Panc1 (cell line): ENCODE data around the gene TNFRSF18. TPM values are rescaled to one million over a fixed set of nuclear protein-coding genes. Genes with fewer than 3 reads are reported as not detected.
A peak's percentile ranks its signal among the peaks of the same experiment; 100 is the strongest.

ENCODE experiments used
- ATAC-seq: fragments of 200-7000 bp; cut with Tn5 transposase; 2 replicates; pipeline ENCODE4 v1.9.1; 2020; ENCODE audit warnings: mild to moderate bottlenecking, moderate library complexity
- BruUV-seq: library from RNA; stranded (reverse); fragments of 400-500 nt; replicated peaks from 2 replicates; lab custom pipeline; 2021; lab: Mats Ljungman, UMichigan
- CTCF ChIA-PET: fragments of 300-600 bp; sonication (Branson Sonifier 250); formaldehyde crosslinking; loops from one replicate; lab custom pipeline; 2022; ENCODE audit warnings: antibody characterized with exemption; lab: Charles Lee
- POLR2A ChIA-PET: fragments of 300-600 bp; sonication (Branson Sonifier 250); formaldehyde crosslinking; loops from one replicate; lab custom pipeline; 2022; ENCODE audit warnings: antibody characterized with exemption; lab: Charles Lee
- DNase-seq: peaks from one replicate; pipeline ENCODE4 v3.0.0-alpha.2; 2010; ENCODE audit warnings: low read depth, low spot score
- H3K27ac ChIP-seq: 2 replicates; pipeline ENCODE4 v1.5.1; 2011; ENCODE audit warnings: mild to moderate bottlenecking, low read length, inconsistent platforms
- H3K27me3 ChIP-seq: fragments of 200-500 bp; sonication (Bioruptor generic); 2 replicates; pipeline ENCODE4 v1.6.0; 2014; ENCODE audit warnings: low read length, inconsistent platforms; ENCODE audit not compliant: control insufficient read depth, insufficient read depth
- H3K36me3 ChIP-seq: fragments of 200-500 bp; sonication (Bioruptor generic); 2 replicates; pipeline ENCODE4 v1.5.1; 2014; ENCODE audit warnings: inconsistent platforms, mild to moderate bottlenecking, low read length, moderate library complexity; ENCODE audit not compliant: control insufficient read depth, insufficient read depth
- H3K4me1 ChIP-seq: 2 replicates; pipeline ENCODE4 v1.5.1; 2011; ENCODE audit warnings: inconsistent platforms, mild to moderate bottlenecking, low read length, moderate library complexity; ENCODE audit not compliant: control insufficient read depth, insufficient read depth
- H3K4me3 ChIP-seq, 2 experiments: 2 replicates each; pipeline ENCODE4 v1.5.1; 2011 to 2012; ENCODE audit warnings: low read depth in 2 of 2, low read length in 2 of 2, mild to moderate bottlenecking in 2 of 2, inconsistent platforms in 1 of 2, moderate library complexity in 1 of 2
- H3K9me3 ChIP-seq: fragments of 200-500 bp; sonication (Bioruptor generic); 2 replicates; pipeline ENCODE4 v1.5.1; 2014; ENCODE audit warnings: low read depth, mild to moderate bottlenecking, inconsistent platforms, low read length, moderate library complexity; ENCODE audit not compliant: control insufficient read depth, insufficient read depth
- POLR2AphosphoS5 ChIP-seq: IDR thresholded peaks from 2 replicates; pipeline ENCODE4 v1.6.1; 2012; ENCODE audit warnings: mild to moderate bottlenecking, low read depth, low read length, moderate library complexity
- SIN3A ChIP-seq: IDR thresholded peaks from 2 replicates; pipeline ENCODE4 v1.6.1; 2012; ENCODE audit warnings: low read depth, mild to moderate bottlenecking, low read length, moderate library complexity, borderline replicate concordance; ENCODE audit not compliant: insufficient read depth
- in situ Hi-C: cut with HindIII; loops from 2 replicates; pipeline ENCODE4 v1.10.0; 2016; ENCODE audit warnings: low sequenced_read_pairs, low pct_unique_long_range_greater_than_20kb
- intact Hi-C: fragments of 100-400 bp; cut with micrococcal nuclease; formaldehyde crosslinking; loops from one replicate; pipeline ENCODE4 v1.10.0; 2022; ENCODE audit not compliant: unreplicated experiment
- total RNA-seq: library from RNA; stranded (reverse); gene quantifications from one replicate; pipeline ENCODE4 v1.2.1, GENCODE V29; 2021; ENCODE audit not compliant: unreplicated experiment
- TF ChIP-seq, protein P1 (sequence below), 2 experiments: IDR thresholded peaks; 2 replicates each; pipeline ENCODE4 v1.6.1; 2011 to 2012; ENCODE audit warnings: low read depth in 2 of 2, control low read depth in 1 of 2, low read length in 1 of 2, mild to moderate bottlenecking in 1 of 2, moderate library complexity in 1 of 2; ENCODE audit not compliant: insufficient read depth in 1 of 2
- TF ChIP-seq, protein P2 (sequence below): fragments of 450-650 bp; IDR thresholded peaks from 2 replicates; pipeline ENCODE4 v1.5.1; 2017; ENCODE audit warnings: mild to moderate bottlenecking

The TNFRSF18 gene
- total RNA-seq, 1 experiment from 2014 or later: 4.3 TPM

DNA sequence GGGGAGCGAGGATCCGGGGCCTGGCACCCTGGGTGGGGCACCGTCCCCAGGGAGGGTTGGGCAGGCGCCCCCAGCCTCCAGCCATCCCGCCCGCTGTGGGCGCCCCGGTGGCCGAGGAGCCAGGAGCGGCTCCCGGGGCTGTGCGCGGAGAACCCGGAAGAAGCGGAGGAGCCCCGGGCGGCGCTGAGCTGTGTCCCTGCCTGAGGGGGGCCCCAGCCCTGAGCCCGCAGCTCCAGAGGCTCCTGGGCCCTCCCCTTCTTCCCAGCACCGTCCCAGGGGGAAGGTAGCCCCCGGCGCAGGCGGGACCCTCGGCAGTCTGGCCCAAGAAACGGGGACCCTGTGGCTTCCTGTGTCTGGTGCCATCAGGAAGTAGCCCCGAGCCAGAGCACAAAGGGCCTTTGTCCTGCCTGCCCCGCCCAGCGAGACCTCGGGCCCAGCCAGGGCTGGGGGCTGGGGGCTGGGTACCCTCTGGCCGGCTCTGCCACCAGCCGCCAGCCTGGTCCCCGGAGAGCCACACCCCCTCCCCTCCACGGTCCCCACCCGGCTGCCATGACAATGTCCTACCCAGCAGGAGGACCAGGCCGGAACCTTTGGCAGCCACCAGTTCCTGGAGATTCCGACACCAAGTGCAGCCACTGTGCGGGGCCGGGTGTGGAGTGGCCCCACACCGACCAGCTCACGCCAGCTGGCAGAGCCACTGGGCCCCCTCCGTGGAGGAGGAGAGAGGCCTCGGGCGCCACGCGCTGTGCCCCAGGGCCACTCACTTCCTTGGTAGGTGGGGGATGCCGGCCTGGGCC lies 48.3 kb downstream of the TNFRSF18 start:
- in situ Hi-C loops (no loop called here), intact Hi-C loops (no loop called here)
- H3K9me3 ChIP-seq: no peaks in the 10 kb centered on the region
- DNase-seq (no peak), ATAC-seq (peak; percentile 65)
- peak overlapping the region; percentile 43 to 56 for H3K4me3 ChIP-seq
- POLR2A ChIA-PET: interaction anchor here (0.7 kb wide), 1 partner anchor 20 kb away, joined by 3 read pairs; no protein-coding TSS in a partner anchor
- no peaks in the 10 kb centered on the region; the same call in 1 of the 2 replicates for H3K36me3 ChIP-seq
- BruUV-seq: no TSS peak
- H3K27me3 ChIP-seq: no peaks in the 10 kb centered on the region
- CTCF ChIA-PET: interaction anchor here (0.5 kb wide), 1 partner anchor 99 kb away, joined by 4 read pairs; no protein-coding TSS in a partner anchor
- TF ChIP-seq SIN3A (no peak), POLR2AphosphoS5 (0 out of 2 replicates have a peak, but pooled peaks have one; percentile 15)
- peak overlapping the region; percentile 88 for H3K27ac ChIP-seq
- H3K4me1 ChIP-seq: peaks cover 12% of the 10 kb centered on the region

DNA sequence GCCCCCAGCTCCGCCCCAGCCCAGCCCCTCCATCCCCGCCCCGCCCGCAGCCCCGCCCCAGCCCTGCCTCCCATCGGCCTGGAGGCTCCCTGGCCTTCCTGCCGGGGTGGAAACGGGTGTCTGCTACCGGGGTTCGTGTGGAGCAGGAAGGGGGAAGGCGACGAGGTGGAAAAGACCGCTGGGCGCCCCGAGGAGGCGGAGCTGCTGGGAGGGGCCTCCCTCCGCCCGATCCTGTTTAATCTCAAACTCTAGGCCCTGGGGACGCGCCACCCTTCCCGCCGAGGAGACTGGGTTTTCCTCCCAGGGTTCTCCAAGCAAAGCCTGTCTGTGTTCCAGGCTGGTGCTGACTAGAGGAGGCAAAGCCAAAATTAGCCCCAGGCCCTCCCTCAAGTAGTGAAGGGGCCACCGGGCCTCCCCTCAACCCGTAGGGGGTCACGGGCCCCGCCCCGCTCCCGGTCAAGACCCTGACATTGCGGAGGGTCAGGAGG lies 48.9 kb downstream of the TNFRSF18 start:
- peak; percentile 5 for DNase-seq
- BruUV-seq: no TSS peak
- CTCF ChIA-PET: no interaction called here

More for the DNA sequence above, 48.9 kb downstream of the TNFRSF18 start:
- TF ChIP-seq, protein P1, sequence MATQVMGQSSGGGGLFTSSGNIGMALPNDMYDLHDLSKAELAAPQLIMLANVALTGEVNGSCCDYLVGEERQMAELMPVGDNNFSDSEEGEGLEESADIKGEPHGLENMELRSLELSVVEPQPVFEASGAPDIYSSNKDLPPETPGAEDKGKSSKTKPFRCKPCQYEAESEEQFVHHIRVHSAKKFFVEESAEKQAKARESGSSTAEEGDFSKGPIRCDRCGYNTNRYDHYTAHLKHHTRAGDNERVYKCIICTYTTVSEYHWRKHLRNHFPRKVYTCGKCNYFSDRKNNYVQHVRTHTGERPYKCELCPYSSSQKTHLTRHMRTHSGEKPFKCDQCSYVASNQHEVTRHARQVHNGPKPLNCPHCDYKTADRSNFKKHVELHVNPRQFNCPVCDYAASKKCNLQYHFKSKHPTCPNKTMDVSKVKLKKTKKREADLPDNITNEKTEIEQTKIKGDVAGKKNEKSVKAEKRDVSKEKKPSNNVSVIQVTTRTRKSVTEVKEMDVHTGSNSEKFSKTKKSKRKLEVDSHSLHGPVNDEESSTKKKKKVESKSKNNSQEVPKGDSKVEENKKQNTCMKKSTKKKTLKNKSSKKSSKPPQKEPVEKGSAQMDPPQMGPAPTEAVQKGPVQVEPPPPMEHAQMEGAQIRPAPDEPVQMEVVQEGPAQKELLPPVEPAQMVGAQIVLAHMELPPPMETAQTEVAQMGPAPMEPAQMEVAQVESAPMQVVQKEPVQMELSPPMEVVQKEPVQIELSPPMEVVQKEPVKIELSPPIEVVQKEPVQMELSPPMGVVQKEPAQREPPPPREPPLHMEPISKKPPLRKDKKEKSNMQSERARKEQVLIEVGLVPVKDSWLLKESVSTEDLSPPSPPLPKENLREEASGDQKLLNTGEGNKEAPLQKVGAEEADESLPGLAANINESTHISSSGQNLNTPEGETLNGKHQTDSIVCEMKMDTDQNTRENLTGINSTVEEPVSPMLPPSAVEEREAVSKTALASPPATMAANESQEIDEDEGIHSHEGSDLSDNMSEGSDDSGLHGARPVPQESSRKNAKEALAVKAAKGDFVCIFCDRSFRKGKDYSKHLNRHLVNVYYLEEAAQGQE (IDR thresholded peaks at IDR 0.05; ENCODE audit: insufficient read depth in 1 of 2, low read depth in 2 of 2, low read length in 1 of 2): no peak
- TF ChIP-seq, protein P2, sequence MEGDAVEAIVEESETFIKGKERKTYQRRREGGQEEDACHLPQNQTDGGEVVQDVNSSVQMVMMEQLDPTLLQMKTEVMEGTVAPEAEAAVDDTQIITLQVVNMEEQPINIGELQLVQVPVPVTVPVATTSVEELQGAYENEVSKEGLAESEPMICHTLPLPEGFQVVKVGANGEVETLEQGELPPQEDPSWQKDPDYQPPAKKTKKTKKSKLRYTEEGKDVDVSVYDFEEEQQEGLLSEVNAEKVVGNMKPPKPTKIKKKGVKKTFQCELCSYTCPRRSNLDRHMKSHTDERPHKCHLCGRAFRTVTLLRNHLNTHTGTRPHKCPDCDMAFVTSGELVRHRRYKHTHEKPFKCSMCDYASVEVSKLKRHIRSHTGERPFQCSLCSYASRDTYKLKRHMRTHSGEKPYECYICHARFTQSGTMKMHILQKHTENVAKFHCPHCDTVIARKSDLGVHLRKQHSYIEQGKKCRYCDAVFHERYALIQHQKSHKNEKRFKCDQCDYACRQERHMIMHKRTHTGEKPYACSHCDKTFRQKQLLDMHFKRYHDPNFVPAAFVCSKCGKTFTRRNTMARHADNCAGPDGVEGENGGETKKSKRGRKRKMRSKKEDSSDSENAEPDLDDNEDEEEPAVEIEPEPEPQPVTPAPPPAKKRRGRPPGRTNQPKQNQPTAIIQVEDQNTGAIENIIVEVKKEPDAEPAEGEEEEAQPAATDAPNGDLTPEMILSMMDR: no peak
- peak; percentile 37; the same call in 1 of the 2 replicates for TF ChIP-seq POLR2AphosphoS5
- Histone ChIP-seq H3K27me3 (no peaks in the 10 kb centered on the region), H3K9me3 (no peaks in the 10 kb centered on the region), H3K4me3 (peak overlapping the region; percentile 43 to 56), H3K36me3 (no peaks in the 10 kb centered on the region; the same call in 1 of the 2 replicates), H3K27ac (peak overlapping the region; percentile 88), H3K4me1 (peaks cover 12% of the 10 kb centered on the region)
- in situ Hi-C loops: no loop called here
- intact Hi-C loops: no loop called here
- peak; percentile 87 for ATAC-seq
- POLR2A ChIA-PET: no interaction called here
